ENCODE results near the gene NDC1.

- TF ChIP-seq CTCF (optimal IDR thresholded peaks at IDR 0.05 in 1 of 3, IDR thresholded peaks at IDR 0.05 in 1 of 3, conservative IDR thresholded peaks at IDR 0.05 in 1 of 3; ENCODE audit: extremely low read depth in 1 of 3, insufficient read depth in 2 of 3, low read length in 3 of 3): no peak
- TF ChIP-seq EZH2 (IDR thresholded peaks at IDR 0.05; ENCODE audit: low read length): no peak
Measured at GRCh38 chr1:53807916-53808315, 30.2 kb downstream of the NDC1 start.
